OCI-M2 (cell line): ENCODE measurements around the gene PLB1.
"Not testable (repeated sequence)": the region's sequence is repeated elsewhere in the genome, so short reads cannot be mapped to it uniquely, and the experiment has no call there.

Source experiments
- DNase-seq: peaks from one replicate; lab custom pipeline; 2025; ENCODE audit not compliant: unreplicated experiment; lab: John Stamatoyannopoulos, UW

The PLB1 gene

DNA sequence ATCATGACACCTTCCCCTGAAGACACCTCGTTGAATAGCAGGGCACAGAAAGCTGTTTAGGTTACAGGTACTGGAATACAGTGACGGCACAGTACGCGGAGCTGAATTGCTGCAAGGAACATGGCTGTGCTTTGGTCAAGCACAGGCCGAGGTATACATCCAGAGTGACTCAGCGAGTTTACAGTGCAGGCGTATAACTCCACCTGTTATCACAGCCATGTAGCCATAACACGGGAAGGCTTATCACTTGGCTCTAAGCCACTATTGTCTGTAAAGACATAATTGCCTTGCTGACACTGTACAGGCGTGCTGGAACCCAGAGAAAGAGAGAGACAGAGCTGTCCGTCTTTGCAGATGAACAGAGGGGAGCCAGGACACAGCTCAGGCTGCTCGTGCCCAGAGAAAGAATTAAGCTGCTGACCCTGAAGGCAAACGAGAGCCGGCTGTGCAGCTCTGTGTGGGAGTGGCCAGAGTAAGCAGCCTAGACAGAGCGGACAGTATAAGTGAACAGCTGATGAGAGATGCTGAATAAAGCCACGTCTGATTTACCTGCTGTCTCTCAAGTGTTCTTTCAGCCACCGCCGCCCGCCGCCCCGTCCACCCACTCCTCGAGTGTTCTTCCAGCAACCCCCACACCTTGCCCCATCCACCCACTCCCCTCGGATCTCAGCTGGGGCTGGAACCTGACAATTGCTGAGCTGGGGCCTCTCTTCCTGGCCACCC, 168.4 kb downstream of the PLB1 start:
- no peak for DNase-seq

DNA sequence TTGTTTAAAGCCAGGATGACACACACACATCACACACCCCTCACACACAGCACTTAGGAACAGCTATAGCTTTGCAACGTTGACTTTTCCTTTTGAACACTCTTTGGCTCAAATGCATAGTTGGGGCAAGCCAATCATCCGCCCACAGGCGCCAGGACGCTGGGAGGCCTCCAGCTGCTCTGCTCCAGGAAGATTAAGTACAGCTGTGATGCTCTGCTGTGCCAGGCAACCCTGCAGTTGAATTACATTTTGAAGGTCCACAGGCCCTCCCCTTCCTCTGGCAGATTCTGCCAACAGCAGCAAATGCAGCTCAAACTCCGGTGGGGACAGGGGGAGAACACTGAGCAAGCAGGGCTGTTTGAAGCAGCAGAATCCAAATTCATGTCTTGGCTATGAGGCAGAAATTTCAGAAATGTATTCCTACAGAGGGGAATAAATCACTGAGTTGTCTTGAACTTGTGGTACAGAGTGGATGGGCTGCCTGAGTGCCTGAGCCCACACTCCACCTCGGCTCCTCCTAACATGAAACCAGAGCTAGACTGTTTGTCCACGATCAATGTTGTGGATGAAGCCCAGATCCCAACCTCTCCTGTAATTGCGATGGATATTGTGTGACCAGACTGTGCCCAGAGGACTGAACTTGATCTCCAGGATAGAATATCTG, 169.3 kb downstream of the PLB1 start:
- DNase-seq = no peak

DNA sequence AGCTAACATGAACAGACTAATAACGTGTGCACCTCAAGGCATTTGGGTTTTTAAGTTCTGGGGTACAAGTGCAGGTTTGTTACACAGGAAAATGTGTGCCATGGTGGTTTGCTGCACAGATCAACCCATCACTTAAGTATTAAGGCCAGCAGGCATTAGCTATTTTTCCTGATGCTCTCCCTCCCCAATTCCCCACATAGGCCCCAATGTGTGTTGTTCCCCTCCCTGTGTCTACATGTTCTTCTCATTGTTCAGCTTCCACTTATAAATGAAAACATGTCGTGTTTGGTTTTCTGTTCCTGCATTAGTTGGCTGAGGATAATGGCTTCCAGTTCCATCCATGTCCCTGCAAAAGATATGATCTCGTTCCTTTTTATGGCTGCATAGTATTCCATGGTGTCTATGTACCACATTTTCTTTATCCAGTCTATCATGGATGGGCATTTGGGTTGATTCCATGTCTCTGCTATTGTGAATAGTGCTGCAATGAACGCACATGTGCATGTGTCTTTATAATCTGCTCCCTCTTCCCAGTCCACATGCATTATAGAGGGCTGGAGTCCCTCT, 170.0 kb downstream of the PLB1 start:
- DNase-seq = not testable (repeated sequence)

DNA sequence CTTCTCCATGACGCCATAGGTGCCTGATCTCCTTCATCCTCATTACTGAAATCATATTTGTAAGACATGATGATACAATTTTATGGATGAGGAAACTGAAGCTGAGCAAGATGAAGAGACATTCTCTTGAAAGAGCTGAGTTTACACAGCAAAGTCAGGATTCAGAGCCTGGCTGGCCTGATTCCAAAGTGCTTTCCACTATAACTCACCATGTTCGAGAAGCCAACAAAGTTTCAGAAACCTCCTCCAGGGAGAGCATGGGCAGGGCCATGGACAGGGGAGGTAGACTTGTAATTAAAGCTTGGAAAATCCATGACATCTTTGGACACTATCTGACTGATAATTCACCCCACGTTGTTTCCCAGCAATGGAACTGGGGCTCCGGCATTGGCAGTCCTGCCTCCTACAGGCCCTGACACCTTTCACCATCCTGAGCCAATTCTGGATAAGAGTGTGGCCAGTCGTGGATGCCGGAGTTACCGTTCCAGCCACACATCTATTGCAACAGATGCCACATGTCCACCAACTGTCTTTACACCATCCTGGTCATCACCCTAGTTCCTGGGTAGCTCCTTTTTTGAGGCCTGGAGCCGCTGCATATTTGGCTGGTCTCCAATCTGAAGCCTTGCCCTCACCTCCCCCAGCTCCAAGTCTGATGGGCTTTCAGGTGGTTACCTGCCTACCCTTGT, 170.8 kb downstream of the PLB1 start:
- DNase-seq = no peak

DNA sequence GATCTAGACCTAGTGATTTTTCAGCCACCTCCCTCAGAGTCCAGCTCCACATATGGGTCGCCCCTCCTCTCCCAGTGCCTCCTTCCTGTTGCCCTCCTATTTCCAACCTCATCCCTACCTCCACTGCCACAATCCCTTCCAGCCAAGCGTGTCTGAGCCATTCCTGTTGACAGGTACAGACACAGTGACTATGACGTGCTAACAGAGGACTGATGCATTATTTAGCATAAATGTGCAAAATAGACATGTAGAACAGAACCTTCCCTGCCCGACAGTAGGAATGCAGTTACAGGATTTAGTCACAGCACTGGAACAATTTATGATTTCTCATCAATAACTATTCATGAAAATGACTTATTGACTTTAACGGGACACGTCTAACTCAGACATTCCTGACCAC, 171.4 kb downstream of the PLB1 start:
- DNase-seq = no peak

DNA sequence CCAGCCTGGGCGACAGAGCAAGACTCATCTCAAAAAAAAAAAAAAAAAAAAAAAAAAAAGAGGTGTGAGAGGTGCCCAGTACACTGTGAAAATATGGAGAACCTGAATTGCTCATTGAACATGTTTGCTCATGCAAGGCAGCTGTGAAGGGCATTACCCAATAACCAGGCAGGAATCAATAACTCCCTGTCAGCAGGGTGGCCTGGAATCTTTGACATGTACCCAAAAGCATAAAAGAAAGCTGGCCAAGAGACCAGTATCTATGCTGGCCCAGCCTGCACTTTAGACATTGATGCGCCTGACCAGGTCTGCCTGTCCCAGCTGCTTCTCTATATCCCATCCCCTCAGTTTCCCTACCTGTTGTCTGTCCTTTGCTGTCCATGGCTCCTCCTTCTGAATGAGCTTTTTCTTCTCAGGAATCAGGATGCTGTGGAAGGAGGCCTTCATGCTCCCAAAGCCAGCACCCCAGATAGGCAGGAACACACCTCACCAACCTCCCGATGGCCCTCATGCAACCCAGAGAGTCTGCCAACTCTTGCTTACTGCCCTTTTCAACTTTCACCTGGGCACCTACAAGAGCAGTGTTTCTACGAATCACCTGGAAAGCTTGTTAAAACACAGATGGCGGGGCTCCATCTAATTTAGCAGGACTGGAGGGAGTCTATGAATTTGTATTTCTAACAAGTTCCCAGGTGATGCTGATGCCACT, 172.4 kb downstream of the PLB1 start:
- DNase-seq = no peak

DNA sequence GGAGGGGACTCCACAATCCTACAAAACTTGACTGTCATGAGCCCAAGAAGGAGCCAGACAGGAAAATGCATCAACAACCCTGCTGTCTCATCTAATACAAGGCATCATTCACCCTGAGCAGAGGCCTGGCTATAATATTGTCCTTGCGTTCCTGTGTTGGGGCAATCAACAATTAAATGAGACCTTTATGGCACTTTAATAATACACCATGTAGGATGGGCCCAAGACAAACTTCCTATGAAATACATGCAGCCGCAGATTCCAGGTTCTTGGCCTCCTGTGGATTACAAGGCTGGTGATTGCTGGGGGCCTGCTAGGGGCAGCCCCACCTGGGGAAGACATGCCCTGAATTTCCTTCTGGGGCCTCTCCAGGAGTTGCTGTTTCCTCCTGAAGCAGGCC, 173.0 kb downstream of the PLB1 start:
- DNase-seq = no peak

DNA sequence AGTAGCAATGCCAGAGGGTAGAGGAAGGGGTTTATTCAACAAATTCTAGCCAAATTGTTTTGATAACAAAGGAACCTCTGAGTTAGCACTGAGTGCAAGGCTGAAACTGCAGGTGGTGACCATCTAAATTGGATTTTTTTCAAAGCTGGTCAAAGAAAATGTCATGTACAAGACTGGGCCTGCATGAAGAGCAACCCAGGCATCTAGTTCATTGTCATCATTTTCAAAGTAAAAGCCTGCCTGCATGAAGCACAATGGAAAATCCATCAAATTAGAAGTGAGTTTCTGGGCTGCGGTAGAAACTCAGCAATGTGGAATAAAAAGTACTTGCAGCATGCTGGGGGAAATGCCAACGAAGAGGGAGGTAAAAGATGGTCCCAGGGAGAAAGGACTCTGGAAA, 175.0 kb downstream of the PLB1 start:
- DNase-seq = no peak

DNA sequence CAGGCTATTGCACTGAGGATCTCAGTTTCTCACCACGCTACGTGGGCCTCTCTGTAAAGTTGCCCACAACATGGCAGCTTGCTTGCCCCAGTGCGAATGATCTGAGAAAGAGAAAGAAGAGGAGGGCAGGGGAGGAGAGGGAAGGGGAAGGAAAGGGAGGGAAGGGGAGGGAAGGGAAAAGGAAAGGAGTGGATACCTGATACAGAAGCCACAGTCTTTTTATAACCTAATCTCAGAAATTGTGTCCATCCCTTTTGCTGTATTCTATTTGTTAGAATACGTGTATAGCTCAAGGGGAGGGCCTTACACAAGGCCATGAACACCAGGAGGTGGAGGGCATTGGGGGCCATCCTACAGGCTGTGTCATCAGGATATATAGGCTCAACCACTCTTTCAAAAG, 177.5 kb downstream of the PLB1 start:
- DNase-seq = no peak

DNA sequence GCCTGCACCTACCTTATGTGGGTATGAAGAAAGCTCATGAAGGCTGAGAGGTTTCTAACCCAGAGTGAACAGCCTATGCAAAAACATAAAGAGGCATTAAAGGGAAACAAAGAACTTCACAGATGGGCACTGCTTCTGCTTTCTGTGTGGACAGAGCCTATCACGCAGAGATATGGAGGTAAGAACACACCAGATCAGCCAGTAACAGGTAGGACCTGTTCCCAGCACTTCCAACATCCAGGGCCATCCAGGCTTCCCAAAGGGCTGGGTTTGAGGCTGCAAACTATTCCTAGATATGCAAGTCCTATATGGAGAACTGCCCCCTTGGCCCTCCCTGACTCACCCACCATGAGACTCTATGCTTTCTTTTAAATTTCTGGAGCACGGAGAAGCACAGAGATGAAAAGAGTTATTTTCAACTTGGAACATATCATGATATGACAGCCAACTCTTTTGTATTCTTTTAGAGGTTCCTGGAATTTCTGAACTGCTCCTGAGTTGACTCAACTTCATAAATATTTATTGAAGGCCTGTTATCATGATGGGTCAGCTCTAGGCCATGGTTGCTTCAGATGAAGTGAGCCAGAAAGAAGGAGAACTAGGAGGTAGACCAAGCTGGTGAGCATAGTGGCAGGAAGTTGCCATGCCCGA, 178.3 kb downstream of the PLB1 start:
- DNase-seq = no peak

DNA sequence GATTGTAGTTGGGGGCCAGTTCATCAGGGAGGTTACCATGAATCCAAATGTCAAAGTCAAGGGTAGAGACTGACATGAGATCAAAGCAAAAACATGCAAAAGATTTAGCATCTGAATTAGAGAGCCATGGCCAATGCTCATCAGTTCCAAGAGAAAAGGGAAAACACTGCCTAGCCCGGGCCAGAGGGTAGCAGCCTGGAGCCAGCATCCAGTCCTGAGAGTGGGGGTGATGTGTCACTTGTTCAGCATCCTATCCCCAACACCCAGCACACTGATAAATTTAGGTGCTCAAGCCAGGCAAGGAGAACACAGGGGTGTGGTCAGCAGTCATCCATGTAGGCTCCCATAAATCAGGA, 178.8 kb downstream of the PLB1 start:
- DNase-seq = no peak

DNA sequence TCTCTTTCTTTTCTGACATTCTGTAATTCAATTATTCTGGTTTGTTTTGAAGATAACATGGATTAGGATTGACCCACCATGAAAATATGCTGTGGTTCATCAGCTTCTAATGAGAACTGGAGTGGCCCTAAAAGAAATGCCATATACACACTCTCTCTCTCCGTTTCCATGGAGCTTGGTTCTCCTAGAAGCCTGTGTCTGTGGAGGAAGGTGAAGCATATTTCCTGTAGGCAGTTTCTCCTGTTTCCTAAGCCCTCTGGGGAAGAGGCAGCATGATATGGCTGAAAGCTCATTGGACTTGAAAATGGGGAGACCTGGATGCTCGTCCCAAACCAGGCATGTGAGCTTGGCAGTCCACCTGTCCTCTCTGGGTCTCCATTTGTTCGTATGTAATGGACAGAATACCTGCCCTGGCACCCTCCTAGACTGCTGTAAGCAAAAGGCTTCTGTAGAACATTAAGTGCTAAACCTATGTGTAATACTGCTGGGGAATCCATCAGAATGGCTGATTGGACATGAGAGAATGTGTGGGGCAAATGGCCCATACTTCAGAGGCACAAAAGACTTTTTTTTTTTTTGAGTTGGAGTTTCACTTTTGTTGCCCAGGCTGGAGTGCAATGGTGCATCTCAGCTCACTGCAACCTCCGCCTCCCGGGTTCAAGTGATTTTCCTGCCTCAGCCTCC, 180.4 kb downstream of the PLB1 start:
- no peak for DNase-seq

DNA sequence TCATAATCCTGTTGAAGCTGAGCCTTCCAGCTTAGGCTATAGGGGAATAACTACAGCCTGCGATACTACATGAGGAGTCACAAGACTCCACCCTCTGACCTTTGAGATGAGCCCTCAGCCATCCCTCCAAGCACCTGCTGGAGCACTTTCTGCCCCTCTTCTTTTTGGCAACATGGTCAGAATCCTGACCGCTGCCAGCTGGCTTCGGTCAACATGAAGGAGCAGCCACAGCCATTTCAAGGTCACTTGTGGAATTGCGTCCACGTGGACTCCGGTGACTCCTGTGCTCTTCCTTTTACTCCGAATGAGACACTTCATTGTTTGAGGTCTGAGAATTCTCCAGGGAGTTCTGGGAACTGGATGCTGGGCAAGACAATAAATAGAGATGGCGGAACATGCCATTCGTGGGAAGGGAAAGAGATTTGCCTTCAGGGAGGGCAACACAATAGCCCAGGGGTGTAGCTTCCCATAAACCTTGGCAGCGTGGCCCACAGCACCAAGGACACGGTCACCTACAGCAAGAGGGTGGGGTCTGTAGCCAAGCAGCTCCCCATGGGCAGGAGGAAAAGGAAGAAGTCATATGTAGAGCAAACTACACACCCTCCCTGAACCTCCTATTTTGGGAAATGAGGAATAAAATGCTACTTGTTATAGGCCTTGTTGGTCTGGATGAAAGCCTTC, 182.5 kb downstream of the PLB1 start:
- no peak for DNase-seq

DNA sequence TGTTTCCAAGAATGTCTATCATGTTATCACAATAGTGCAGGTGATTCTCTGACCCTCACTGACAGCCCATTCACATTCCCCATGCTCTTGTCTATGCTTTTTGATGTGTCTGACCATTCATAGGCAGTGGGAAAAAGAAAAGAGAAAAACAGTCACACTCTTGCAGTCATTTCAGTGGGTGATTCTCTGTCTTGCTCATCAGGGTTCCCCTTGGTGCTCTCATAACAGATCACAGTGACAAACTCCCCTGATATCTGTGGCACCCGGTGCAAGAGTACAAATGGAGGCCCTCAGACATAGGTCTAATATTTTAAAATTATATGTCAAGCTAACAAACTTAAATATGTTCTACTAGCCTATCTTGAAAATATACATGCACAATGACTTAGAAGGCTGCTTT, 183.1 kb downstream of the PLB1 start:
- DNase-seq = no peak

DNA sequence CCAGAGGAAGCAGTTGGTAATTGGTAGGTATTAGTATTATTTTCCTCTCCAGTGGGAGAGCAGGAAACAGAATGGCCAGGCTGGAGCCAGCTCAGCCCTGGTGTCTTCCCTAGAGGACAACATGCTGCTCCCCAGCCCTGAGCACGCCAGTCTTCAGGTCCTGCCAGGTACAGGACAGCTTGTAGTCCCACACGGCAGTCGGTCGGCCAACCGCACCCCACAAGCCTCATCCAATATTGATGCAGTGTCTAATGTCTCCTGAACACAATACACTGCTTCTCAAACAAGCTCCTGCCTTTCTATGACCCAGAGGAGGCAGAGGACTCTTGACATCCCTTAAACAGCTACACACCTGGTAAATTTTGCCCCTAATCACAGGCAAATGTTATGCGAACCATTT, 184.8 kb downstream of the PLB1 start:
- no peak for DNase-seq

DNA sequence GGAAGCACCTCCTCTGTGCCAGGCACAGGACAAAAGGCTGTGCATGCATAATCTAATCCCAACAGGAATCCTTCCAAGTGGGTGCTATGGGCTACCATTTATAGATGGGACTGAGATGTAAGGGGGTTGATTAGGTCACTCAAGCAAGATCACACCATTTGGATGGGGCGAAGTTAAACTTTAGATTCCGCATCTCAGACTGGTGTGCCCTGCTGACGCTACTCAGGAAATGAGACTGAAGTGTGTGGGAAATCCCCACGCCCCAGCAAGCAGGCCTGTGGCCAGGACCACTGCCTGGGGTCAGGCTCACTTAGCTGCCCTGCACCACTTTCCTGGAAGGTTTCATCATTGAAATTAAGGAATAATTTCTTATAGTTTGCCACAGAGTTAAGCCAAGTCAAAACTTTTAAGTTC, 185.3 kb downstream of the PLB1 start:
- no peak for DNase-seq

DNA sequence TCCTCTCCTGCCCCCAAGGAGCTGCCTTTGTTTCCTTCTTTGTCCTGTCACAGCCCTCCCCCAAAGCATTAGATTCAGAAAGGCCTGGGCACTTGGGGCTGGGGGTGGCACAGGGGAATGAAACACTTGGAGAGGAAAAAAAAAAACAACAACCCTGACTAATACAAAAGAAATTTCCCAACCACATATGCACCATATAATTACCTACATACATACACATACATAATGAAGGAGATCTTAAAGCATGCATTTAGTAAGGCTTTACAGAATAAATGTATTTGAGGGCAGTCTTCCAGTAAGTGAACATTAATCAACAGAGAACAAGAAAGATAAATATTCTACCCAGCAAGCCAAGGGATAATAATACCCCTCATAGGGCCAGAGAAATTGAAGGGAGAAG, 185.7 kb downstream of the PLB1 start:
- no peak for DNase-seq

DNA sequence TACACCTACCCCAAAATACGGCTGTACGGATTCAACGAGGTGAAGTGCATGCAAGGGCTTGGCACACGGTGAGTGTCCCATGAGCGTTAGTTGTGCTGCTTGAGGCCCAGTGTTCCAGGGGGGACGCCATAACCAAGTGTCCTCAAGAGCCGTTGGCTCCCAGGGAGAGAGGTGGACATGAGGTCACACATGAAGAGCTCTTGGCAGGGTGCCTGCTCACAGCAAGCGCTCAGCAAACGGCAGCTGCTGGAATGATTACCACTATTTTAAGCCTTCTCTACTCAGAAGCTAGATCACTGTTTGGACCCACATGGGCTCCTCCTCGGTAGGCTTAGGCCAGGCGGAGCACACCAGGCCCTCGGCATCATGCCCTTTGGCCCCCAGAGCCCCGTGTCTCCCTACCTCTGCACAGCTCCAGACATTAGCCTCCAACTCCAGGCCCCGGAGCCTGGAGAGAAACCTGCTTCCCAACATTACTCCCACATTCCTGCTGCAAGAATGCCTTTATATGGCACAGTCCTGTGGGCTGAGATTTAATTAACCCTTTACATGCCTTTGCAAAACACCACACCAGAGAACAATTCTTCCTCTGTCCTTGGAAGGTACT, 187.3 kb downstream of the PLB1 start:
- DNase-seq = no peak

DNA sequence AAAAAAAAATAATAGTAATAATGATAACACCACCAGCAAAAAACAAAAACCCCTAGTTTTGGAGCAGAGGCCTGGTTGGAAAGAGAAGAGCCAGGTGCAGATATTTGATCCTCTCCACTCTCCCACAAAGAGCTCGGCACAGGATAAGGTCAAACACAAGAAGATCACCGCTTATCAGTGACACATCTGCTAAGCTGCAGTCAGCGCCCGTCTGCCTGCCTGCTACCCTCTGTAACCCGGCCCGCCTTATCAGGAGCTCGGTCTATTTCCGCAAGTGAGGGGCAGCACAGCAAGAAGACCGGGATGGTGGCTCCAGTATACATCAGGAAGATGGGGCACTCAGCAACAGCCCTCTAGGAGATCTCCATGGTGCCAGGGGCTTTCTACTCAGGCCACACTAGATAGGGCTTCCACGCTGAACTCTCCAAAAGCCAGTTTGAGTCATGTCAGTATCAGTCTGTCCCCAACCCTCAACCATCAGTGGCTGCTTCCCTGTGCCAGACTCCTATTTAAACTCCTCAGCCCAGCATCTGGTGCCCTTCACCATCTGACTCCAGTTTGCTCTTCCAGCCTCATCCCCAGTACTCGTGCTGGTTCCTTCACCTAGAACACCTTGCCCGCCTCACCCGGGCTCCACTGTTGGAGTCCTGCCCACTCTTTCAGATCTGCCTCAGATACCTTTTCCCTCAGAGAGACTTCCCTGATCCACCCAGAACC, 188.4 kb downstream of the PLB1 start:
- no peak for DNase-seq
